Sigmoid colon (tissue), 7 donors: ENCODE data around the gene NPFFR1. TPM values are rescaled to one million over a fixed set of nuclear protein-coding genes. Genes with fewer than 3 reads are reported as not detected.

Experiments
- DNase-seq: peaks from one replicate; pipeline ENCODE4 v3.0.0-alpha.2; 2019
- H3K27ac ChIP-seq, 4 donors: fragments of 200-600 bp; sonication (generic); one replicate each; pipeline ENCODE4 v1.5.1; 2016 to 2019; ENCODE audit warnings: mild to moderate bottlenecking in 1 of 4
- H3K27me3 ChIP-seq, 3 donors: fragments of 200-600 bp; sonication (generic); one replicate each; pipeline ENCODE4 v1.5.1; 2019; ENCODE audit warnings: mild to moderate bottlenecking in 1 of 3
- H3K36me3 ChIP-seq, 4 donors: fragments of 200-600 bp; sonication (generic); one replicate each; pipeline ENCODE4 v1.5.1; 2016 to 2019
- H3K4me1 ChIP-seq, 4 donors: fragments of 200-600 bp; sonication (generic); one replicate each; pipeline ENCODE4 v1.5.1; 2017 to 2019
- H3K4me3 ChIP-seq, 4 donors: fragments of 200-600 bp; sonication (generic); one replicate each; pipeline ENCODE4 v1.5.1; 2017 to 2019; ENCODE audit warnings: mild to moderate bottlenecking in 2 of 4, moderate library complexity in 1 of 4
- H3K9me3 ChIP-seq, 4 donors: fragments of 200-600 bp in 3 of 4; sonication (generic) in 3 of 4; one replicate each; pipeline versions ENCODE4 v1.5.1 to v1.6.1; 2013 to 2019
- CTCF ChIP-seq, 4 experiments: fragments of 450-650 bp in 3 of 4; fragments of 200-600 bp in 1 of 4; IDR thresholded peaks; one replicate each; pipeline ENCODE4 v1.5.1; 2016 to 2019; ENCODE audit warnings: antibody characterized with exemption in 4 of 4, mild to moderate bottlenecking in 3 of 4, moderate library complexity in 2 of 4
- EP300 ChIP-seq, 4 donors: sonication (generic); formaldehyde crosslinking; IDR thresholded peaks; one replicate each; pipeline ENCODE4 v1.6.1; 2017; ENCODE audit warnings: antibody characterized with exemption in 4 of 4
- POLR2A ChIP-seq, 2 donors: fragments of 450-650 bp; IDR thresholded peaks; one replicate each; pipeline ENCODE4 v1.6.1; 2016; ENCODE audit warnings: antibody characterized with exemption in 2 of 2, mild to moderate bottlenecking in 2 of 2, moderate library complexity in 2 of 2
- POLR2AphosphoS5 ChIP-seq, 4 donors: sonication (generic); formaldehyde crosslinking; IDR thresholded peaks; one replicate each; pipeline ENCODE4 v1.6.1; 2017; ENCODE audit warnings: antibody characterized with exemption in 4 of 4
- WGBS, 2 donors: extraction: QIAGEN DNeasy Blood & Tissue Kit; methylation state at CpG; one replicate each; pipeline ENCODE4 v1.1.7; 2013; 5-methylcytosine and 5-hydroxymethylcytosine counted together
- intact Hi-C: fragments of 100-400 bp; cut with DNase I; formaldehyde crosslinking; loops from one replicate; pipeline ENCODE4 v1.15.1; 2023
- polyA plus RNA-seq, 3 donors: library from polyadenylated mRNA; stranded (reverse); fragments of 200-250 nt; gene quantifications; one replicate each; pipeline ENCODE4 v1.2.3, GENCODE V29; 2013
- total RNA-seq, 4 donors: library from RNA; depleted of rRNA; stranded (reverse); fragments of >200 nt; gene quantifications; one replicate each; pipeline ENCODE4 v1.1.0, GENCODE V29; 2016
- donor health status: healthy with polysubstance abuse.
- donor health status: Bipolar disorder and iron deficiency.
- donor health status: healthy.

Gene NPFFR1
- total and polyA plus RNA-seq, 7 donors: under 0.01 to 0.44 (median under 0.01) TPM; not detected in 4

GRCh38 chr10:70299876-70300275, 16.1 kb upstream of the NPFFR1 start:
- Histone ChIP-seq H3K27ac (no peak overlapping the region), H3K4me1 (peaks cover 0 to 17% (median 14%) of the 10 kb centered on the region in 4 donors), H3K27me3 (no peaks in the 10 kb centered on the region), H3K9me3 (no peaks in the 10 kb centered on the region), H3K36me3 (peaks cover 0 to 10% (median 3%) of the 10 kb centered on the region in 4 donors), H3K4me3 (no peak overlapping the region)
- TF ChIP-seq POLR2A (IDR thresholded peaks at IDR 0.05) (no peak), CTCF (IDR thresholded peaks at IDR 0.05) (no peak), POLR2AphosphoS5 (IDR thresholded peaks at IDR 0.05) (no peak), EP300 (IDR thresholded peaks at IDR 0.05) (no peak)
- intact Hi-C loops: no loop called here
- no peak for DNase-seq
- WGBS, 2 donors: 95% methylated on average over 7 of the region's 7 CpGs

GRCh38 chr10:70298393-70298792, 14.6 kb upstream of the NPFFR1 start:
- Histone ChIP-seq H3K27me3 (no peaks in the 10 kb centered on the region), H3K4me1 (peaks cover 0 to 17% (median 14%) of the 10 kb centered on the region in 4 donors), H3K36me3 (peaks cover 0 to 10% (median 3%) of the 10 kb centered on the region in 4 donors), H3K27ac (no peak overlapping the region), H3K4me3 (no peak overlapping the region), H3K9me3 (no peaks in the 10 kb centered on the region)
- intact Hi-C loops: no loop called here
- TF ChIP-seq POLR2AphosphoS5 (IDR thresholded peaks at IDR 0.05) (no peak), POLR2A (IDR thresholded peaks at IDR 0.05) (no peak), CTCF (IDR thresholded peaks at IDR 0.05) (no peak), EP300 (IDR thresholded peaks at IDR 0.05) (no peak)
- no peak for DNase-seq
- 69 to 77% methylated on average over 5 of the region's 5 CpGs for WGBS, 2 donors

- Histone ChIP-seq H3K4me1 (peaks cover 0 to 17% (median 14%) of the 10 kb centered on the region in 4 donors), H3K27me3 (no peaks in the 10 kb centered on the region), H3K9me3 (no peaks in the 10 kb centered on the region), H3K36me3 (peaks cover 0 to 10% (median 3%) of the 10 kb centered on the region in 4 donors), H3K27ac (peak overlapping the region; percentile 63 to 68 (median 68)), H3K4me3 (no peak overlapping the region)
- 71 to 82% methylated on average over 5 of the region's 5 CpGs for WGBS, 2 donors
- intact Hi-C loops: no loop called here
- DNase-seq: no peak
- no peak for TF ChIP-seq POLR2A (IDR thresholded peaks at IDR 0.05)
- no peak for TF ChIP-seq CTCF (IDR thresholded peaks at IDR 0.05)
- TF ChIP-seq POLR2AphosphoS5 (IDR thresholded peaks at IDR 0.05): no peak
- TF ChIP-seq EP300 (IDR thresholded peaks at IDR 0.05): no peak
Measured at GRCh38 chr10:70297224-70297623, 13.4 kb upstream of the NPFFR1 start.

- peak; percentile 95 for DNase-seq
- intact Hi-C loops: no loop called here
- Histone ChIP-seq H3K27ac (peak overlapping the region; percentile 63 to 68 (median 68)), H3K4me1 (peaks cover 0 to 17% (median 14%) of the 10 kb centered on the region in 4 donors), H3K27me3 (no peaks in the 10 kb centered on the region), H3K36me3 (peaks cover 0 to 10% (median 3%) of the 10 kb centered on the region in 4 donors), H3K9me3 (no peaks in the 10 kb centered on the region), H3K4me3 (no peak overlapping the region)
- 51 to 57% methylated on average over 12 of the region's 12 CpGs for WGBS, 2 donors
- TF ChIP-seq CTCF (IDR thresholded peaks at IDR 0.05) (no peak), POLR2AphosphoS5 (IDR thresholded peaks at IDR 0.05) (peak; percentile 14 to 64 (median 41)), EP300 (IDR thresholded peaks at IDR 0.05) (no peak), POLR2A (IDR thresholded peaks at IDR 0.05) (no peak)
Measured at GRCh38 chr10:70296406-70296899, 12.6 kb upstream of the NPFFR1 start.

GRCh38 chr10:70295926-70296325, 12.1 kb upstream of the NPFFR1 start:
- H3K9me3 ChIP-seq: no peaks in the 10 kb centered on the region
- intact Hi-C loops: no loop called here
- H3K4me1 ChIP-seq: peaks cover 0 to 17% (median 14%) of the 10 kb centered on the region in 4 donors
- no peak for DNase-seq
- H3K27ac ChIP-seq: peak overlapping the region; percentile 63 to 68 (median 68)
- H3K4me3 ChIP-seq: no peak overlapping the region
- H3K36me3 ChIP-seq: peaks cover 0 to 7% (median 3%) of the 10 kb centered on the region in 4 donors
- TF ChIP-seq EP300 (IDR thresholded peaks at IDR 0.05) (no peak), CTCF (IDR thresholded peaks at IDR 0.05) (no peak), POLR2A (IDR thresholded peaks at IDR 0.05) (no peak), POLR2AphosphoS5 (IDR thresholded peaks at IDR 0.05) (no peak)
- H3K27me3 ChIP-seq: no peaks in the 10 kb centered on the region
- WGBS, 2 donors: 94 to 95% methylated on average over 7 of the region's 7 CpGs
